ENCODE results near the gene WDR11.

The WDR11 gene

DNA sequence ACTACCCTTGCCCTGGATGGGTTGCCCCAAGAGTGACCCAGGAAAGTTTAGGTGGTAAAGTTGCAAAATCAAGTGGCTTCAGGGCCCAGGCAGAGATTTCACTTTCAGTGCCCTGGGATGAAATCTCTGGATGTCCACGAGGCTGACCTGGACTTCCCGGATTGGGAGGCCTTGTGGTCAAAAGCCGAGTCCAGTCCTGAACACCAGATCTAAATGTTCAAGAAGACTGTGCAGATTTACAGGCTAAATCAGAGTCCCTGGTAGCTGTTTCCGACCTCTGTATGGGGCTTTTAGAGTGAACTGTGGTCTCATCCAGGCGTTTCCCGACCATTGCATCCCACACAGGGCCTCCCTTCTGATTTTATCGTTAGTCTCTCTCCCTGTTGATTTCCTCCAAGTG is 95.3 kb downstream of the WDR11 start:
- no peak for DNase-seq (ENCODE audit: low read depth)

GRCh38 chr10:120948889-120949608 is 97.9 kb downstream of the WDR11 start:
- DNase-seq (ENCODE audit: low read depth), result peak; percentile 53

DNA sequence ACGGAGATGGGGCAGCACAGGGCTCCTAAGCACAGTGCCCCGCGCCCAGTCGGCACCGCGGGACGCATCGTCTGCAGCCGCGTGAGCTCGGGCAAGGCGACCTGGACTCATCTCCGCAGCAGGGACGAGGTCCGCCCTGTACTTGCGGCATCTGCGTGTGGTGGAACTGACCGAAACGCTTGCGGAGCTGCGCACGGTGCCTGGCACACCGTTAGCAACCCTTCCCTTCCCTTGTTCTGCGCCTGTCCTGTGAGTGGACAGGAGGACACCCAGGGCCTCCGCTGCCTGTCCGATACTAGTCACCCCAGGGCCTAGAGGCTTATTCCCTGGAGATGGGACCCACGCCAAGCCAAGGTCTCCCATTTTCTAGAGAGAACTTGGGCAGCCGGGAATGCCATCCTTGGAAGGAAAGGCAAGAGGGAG is 98.5 kb downstream of the WDR11 start:
- no peak for DNase-seq (ENCODE audit: low read depth)

DNA sequence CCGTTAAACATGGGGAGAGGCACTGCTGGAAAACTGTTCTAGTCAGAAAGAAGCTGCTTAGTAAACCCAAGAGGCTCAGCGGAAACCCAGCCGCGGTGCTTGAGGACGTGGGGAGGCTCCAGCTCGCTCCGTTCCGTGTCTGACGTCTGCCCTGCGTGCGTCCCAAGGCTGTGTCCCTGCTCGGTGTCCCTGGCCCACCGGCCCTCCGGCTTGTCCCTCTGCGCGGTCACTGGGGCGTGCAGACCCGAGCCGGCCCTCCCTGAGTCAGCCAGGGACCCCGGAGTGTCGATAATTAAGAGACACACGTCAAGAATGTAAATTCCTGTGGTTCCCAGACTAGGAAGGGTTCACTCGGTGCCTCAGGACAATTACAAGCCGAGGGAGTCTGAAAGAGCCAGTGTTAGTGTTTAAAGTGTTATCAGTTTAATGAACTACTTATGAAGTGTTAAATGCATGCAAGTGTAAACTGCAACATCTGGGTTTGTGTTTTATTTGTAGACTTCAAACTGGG is 98.9 kb downstream of the WDR11 start:
- DNase-seq (ENCODE audit: low read depth), result no peak

DNA sequence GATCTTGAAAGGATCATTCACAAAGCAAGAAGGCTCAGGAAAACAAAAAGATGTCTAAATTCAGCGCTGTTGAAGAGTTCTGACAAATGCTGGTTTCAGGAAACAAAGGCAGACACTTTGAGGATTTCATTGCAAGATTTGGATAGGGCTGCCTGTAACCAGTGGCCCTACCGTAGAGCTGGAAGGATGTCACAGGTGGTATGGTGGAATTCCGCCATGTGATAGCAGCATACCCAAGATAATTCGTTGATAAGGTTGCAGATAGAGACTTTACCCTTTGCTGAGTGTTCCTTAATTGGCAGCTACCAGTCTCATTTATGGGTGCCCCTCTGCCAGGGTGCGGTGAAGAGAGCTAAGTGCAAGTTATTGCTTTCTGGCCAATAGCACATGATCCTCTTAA is 100.1 kb downstream of the WDR11 start:
- DNase-seq (ENCODE audit: low read depth), result no peak

DNA sequence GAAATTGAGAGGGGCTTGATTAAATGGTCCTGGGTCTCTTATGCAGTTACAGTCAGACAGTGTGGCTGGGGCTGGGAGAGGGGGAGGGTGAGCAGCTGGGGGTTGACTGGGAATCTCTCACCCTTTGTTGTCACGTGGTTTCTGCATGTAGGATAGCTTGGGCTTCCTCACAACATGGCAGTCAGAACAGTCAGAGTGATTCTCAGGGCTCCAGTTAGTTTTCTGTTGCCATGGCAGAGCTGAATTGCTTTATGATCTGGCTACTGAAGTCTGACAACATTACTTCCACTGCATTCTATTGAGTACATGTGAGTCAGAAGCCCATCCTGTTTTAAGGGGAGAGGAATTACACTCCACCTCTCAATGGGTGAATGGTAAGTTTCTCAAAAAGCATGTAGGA is 102.7 kb downstream of the WDR11 start:
- DNase-seq (ENCODE audit: low read depth), result no peak
